Neural progenitor cell (in vitro differentiated cells): Measurements from ENCODE around the gene TBCD. TPM values are rescaled to one million over a fixed set of nuclear protein-coding genes. Genes with fewer than 3 reads are reported as not detected.

Experiments
- DNase-seq: peaks from one replicate; pipeline ENCODE4 v3.0.0-alpha.2; 2016; ENCODE audit warnings: low spot score
- H2AFZ ChIP-seq: fragments of 200-600 bp; sonication (generic); replicated peaks from 2 replicates; pipeline ENCODE4 v1.6.1; 2016; ENCODE audit warnings: antibody characterized with exemption
- H3F3A ChIP-seq: fragments of 200-600 bp; sonication (generic); 2 replicates; pipeline ENCODE4 v1.6.1; 2016; ENCODE audit warnings: antibody characterized with exemption, low read depth
- H3K27ac ChIP-seq: fragments of 200-600 bp; sonication (generic); 2 replicates; pipeline ENCODE4 v1.5.1; 2016; ENCODE audit warnings: mild to moderate bottlenecking
- H3K27me3 ChIP-seq: fragments of 200-600 bp; sonication (generic); 2 replicates; pipeline ENCODE4 v1.6.1; 2016; ENCODE audit warnings: mild to moderate bottlenecking, moderate library complexity
- H3K36me3 ChIP-seq: fragments of 200-600 bp; sonication (generic); 2 replicates; pipeline ENCODE4 v1.5.1; 2016
- H3K4me1 ChIP-seq: fragments of 200-600 bp; sonication (generic); 2 replicates; pipeline ENCODE4 v1.6.1; 2016; ENCODE audit warnings: mixed run types
- H3K4me2 ChIP-seq: fragments of 200-600 bp; sonication (generic); 2 replicates; pipeline ENCODE4 v1.6.1; 2016
- H3K4me3 ChIP-seq: fragments of 200-600 bp; sonication (generic); 2 replicates; pipeline ENCODE4 v1.5.1; 2016
- H3K79me2 ChIP-seq: fragments of 200-600 bp; sonication (generic); 2 replicates; pipeline ENCODE4 v1.6.1; 2016; ENCODE audit warnings: low read depth
- H3K9ac ChIP-seq: fragments of 200-600 bp; sonication (generic); 2 replicates; pipeline ENCODE4 v1.6.1; 2016
- H3K9me3 ChIP-seq: fragments of 200-600 bp; sonication (generic); 2 replicates; pipeline ENCODE4 v1.5.1; 2016; ENCODE audit warnings: low read depth
- H4K20me1 ChIP-seq: fragments of 200-600 bp; sonication (generic); 2 replicates; pipeline ENCODE4 v1.6.1; 2016; ENCODE audit warnings: low read depth
- H3K27ac Mint-ChIP-seq: 3 replicates; pipeline ENCODE4 v1.8.0; 2021; ENCODE audit warnings: mixed read lengths
- H3K27me3 Mint-ChIP-seq: 2 replicates; pipeline ENCODE4 v1.8.0; 2022; ENCODE audit warnings: low read depth, mild to moderate bottlenecking, inconsistent platforms, moderate library complexity, mixed read lengths; ENCODE audit not compliant: insufficient read depth
- H3K36me3 Mint-ChIP-seq: 3 replicates; pipeline ENCODE4 v1.8.0; 2021; ENCODE audit warnings: mixed read lengths
- H3K4me1 Mint-ChIP-seq: 3 replicates; pipeline ENCODE4 v1.8.0; 2021; ENCODE audit warnings: mixed read lengths
- H3K4me3 Mint-ChIP-seq: 3 replicates; pipeline ENCODE4 v1.8.0; 2021; ENCODE audit warnings: mild to moderate bottlenecking, moderate library complexity, mixed read lengths
- H3K9me3 Mint-ChIP-seq: 3 replicates; pipeline ENCODE4 v1.8.0; 2020; ENCODE audit warnings: mixed read lengths
- EZH2 ChIP-seq: fragments of 200-600 bp; sonication (generic); IDR thresholded peaks from 2 replicates; pipeline ENCODE4 v1.6.1; 2017; ENCODE audit warnings: antibody characterized with exemption, mild to moderate bottlenecking, moderate library complexity
- EZH2phosphoT487 ChIP-seq: fragments of 200-600 bp; sonication (generic); IDR thresholded peaks from 2 replicates; pipeline ENCODE4 v1.6.1; 2017; ENCODE audit warnings: antibody characterized with exemption
- total RNA-seq: library from RNA; depleted of rRNA; stranded (reverse); fragments of >200 nt; gene quantifications from 2 replicates; pipeline ENCODE4 v1.2.3, GENCODE V29; 2015; ENCODE audit warnings: low replicate concordance
- TF ChIP-seq, protein P1 (sequence below): fragments of 200-600 bp; sonication (generic); IDR thresholded peaks from 2 replicates; pipeline ENCODE4 v1.5.1; 2017; ENCODE audit warnings: antibody characterized with exemption, mild to moderate bottlenecking

Gene TBCD
- total RNA-seq, 1 donor from 2014 or later, result 76.4 TPM

DNA sequence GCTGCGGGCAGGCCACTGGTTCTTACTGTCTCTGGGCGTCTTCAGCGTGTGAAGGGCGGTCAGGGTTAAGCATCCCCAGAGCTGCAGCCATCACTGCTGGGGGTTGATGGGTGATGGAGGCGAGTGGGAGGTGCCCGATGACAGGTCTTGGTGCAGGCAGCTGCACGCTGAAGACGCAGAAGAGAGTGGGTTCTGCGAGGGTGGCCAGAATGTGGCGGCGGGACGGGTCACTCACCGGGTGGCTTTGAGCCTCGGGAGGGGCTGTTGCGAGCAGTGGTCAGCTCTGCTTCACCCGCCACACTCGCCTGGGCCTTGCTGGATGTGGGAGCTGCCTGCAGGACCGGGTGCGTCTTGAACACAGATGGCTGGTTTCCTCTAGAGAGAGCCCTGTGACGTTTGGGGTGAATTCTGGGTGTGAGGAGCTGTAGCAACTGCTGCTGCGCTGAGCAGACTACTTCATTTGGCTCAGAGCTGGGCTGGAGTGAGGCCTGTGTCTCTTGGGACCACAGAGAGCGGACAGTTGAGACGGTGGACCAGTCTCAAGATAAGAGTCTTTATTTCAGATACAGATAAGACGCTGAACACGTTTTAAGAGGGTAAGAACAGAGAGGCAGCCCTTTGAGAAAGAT, 132.6 kb downstream of the TBCD start:
- Mint-ChIP-seq H3K4me1 (peaks cover 45% of the 10 kb centered on the region), H3K27me3 (peaks cover 8% of the 10 kb centered on the region), H3K36me3 (peaks cover 23% of the 10 kb centered on the region), H3K27ac (peak overlapping the region; percentile 58), H3K9me3 (no peaks in the 10 kb centered on the region), H3K4me3 (peak overlapping the region; percentile 48)
- H3F3A ChIP-seq, result no peaks in the 10 kb centered on the region
- DNase-seq, result no peak
- no peak for TF ChIP-seq EZH2
- TF ChIP-seq EZH2phosphoT487, result no peak
- TF ChIP-seq, protein P1, sequence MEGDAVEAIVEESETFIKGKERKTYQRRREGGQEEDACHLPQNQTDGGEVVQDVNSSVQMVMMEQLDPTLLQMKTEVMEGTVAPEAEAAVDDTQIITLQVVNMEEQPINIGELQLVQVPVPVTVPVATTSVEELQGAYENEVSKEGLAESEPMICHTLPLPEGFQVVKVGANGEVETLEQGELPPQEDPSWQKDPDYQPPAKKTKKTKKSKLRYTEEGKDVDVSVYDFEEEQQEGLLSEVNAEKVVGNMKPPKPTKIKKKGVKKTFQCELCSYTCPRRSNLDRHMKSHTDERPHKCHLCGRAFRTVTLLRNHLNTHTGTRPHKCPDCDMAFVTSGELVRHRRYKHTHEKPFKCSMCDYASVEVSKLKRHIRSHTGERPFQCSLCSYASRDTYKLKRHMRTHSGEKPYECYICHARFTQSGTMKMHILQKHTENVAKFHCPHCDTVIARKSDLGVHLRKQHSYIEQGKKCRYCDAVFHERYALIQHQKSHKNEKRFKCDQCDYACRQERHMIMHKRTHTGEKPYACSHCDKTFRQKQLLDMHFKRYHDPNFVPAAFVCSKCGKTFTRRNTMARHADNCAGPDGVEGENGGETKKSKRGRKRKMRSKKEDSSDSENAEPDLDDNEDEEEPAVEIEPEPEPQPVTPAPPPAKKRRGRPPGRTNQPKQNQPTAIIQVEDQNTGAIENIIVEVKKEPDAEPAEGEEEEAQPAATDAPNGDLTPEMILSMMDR, result no peak
- no peak overlapping the region for H3K27ac ChIP-seq
- no peaks in the 10 kb centered on the region for H3K27me3 ChIP-seq
- H3K4me3 ChIP-seq, result no peak overlapping the region
- no peak overlapping the region for H2AFZ ChIP-seq
- peaks cover 11% of the 10 kb centered on the region for H4K20me1 ChIP-seq
- H3K36me3 ChIP-seq, result no peaks in the 10 kb centered on the region
- H3K4me1 ChIP-seq, result no peaks in the 10 kb centered on the region
- H3K4me2 ChIP-seq, result no peak overlapping the region
- no peak overlapping the region for H3K9ac ChIP-seq
- H3K79me2 ChIP-seq, result peaks cover 8% of the 10 kb centered on the region
- no peaks in the 10 kb centered on the region for H3K9me3 ChIP-seq

DNA sequence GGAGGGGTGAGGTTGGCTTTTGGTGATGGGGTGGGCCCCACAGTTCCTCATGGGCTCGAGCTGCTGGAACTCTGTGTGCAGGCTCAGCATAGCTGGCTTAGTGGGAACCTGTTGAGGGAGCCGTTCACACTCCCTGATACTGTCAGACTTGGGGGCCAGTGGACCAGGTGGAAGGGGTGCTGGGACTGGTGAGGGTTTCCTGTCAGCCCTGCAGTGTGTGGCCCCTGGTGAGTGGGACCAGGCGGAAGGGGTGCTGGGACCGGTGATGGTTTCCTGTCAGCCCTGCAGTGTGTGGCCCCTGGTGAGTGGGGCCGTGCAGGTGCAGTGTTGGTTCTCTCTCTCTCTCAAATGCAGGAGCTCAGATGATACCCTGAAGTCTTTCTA, 133.1 kb downstream of the TBCD start:
- Histone ChIP-seq H4K20me1 (peaks cover 11% of the 10 kb centered on the region), H3K9me3 (no peaks in the 10 kb centered on the region), H3K9ac (no peak overlapping the region), H3F3A (no peaks in the 10 kb centered on the region), H2AFZ (no peak overlapping the region), H3K4me2 (no peak overlapping the region), H3K27ac (no peak overlapping the region), H3K27me3 (no peaks in the 10 kb centered on the region), H3K36me3 (no peaks in the 10 kb centered on the region), H3K4me1 (no peaks in the 10 kb centered on the region), H3K4me3 (no peak overlapping the region), H3K79me2 (peaks cover 8% of the 10 kb centered on the region)
- Mint-ChIP-seq H3K27ac (peak overlapping the region; percentile 58), H3K36me3 (peaks cover 20% of the 10 kb centered on the region), H3K4me1 (peaks cover 50% of the 10 kb centered on the region), H3K4me3 (no peak overlapping the region), H3K9me3 (no peaks in the 10 kb centered on the region), H3K27me3 (peaks cover 8% of the 10 kb centered on the region)
- TF ChIP-seq EZH2phosphoT487 (no peak), EZH2 (no peak)
- TF ChIP-seq, protein P1, result no peak
- no peak for DNase-seq

DNA sequence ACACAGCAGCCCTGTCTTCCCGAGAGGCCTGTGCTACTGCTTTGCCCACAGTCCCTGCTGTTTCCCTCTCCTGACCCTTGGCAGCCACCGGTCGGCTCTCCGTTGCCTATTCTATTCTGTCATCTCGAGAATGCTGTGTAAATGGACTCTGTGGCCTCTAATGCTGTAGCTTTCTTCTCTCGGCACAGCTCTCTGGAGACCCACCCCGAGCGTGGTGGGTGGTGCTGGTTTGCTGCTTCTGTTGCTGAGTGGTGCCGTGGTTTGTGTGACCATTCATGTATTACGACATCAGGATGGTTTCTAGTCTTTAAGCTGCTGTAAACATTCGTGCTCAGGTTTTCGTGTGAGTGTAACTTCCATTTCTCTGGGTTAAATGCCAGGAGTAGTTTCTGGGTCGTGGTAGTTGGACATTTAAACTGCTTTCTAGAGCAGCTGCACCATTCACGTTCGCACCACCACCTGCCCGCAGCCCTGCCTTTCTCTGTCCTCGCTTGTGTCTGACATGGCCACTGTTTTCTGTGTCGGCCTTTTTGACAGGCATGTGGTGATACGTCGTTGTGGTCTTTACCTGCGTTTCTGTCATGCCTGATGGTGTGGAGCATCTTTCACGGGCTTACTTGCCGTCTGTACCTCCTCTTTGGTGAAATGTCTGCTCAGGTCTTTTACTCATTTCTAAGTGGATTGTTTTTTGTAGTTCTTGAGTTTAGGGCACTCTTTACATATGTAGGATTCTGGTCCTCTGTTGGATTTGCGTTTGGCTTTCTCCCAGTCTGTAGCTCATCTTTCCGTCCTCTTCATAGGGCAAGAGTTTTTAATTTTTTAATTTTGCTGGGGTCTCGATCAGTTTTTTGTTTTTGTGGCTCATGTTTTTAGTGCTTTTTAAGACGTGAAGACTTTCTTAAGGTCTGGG, 135.6 kb downstream of the TBCD start:
- H2AFZ ChIP-seq, result no peak overlapping the region

More for the DNA sequence above, 135.6 kb downstream of the TBCD start:
- Histone ChIP-seq H3K4me2 (no peak overlapping the region), H3K9ac (no peak overlapping the region), H3K4me3 (no peak overlapping the region), H3K9me3 (no peaks in the 10 kb centered on the region), H3K4me1 (no peaks in the 10 kb centered on the region), H3K27me3 (no peaks in the 10 kb centered on the region), H3K27ac (no peak overlapping the region), H3K79me2 (no peaks in the 10 kb centered on the region), H3F3A (no peaks in the 10 kb centered on the region), H4K20me1 (no peaks in the 10 kb centered on the region), H3K36me3 (no peaks in the 10 kb centered on the region)
- TF ChIP-seq, protein P1, result no peak
- no peak for TF ChIP-seq EZH2phosphoT487
- no peaks in the 10 kb centered on the region for H3K9me3 Mint-ChIP-seq
- DNase-seq, result no peak
- peak overlapping the region; percentile 3 for H3K27ac Mint-ChIP-seq
- peaks cover 26% of the 10 kb centered on the region for H3K36me3 Mint-ChIP-seq
- peaks cover 44% of the 10 kb centered on the region for H3K4me1 Mint-ChIP-seq
- H3K4me3 Mint-ChIP-seq, result no peak overlapping the region
- H3K27me3 Mint-ChIP-seq, result peaks cover 4% of the 10 kb centered on the region
